ENCODE measurements around the gene KCNK2. TPM values are rescaled to one million over a fixed set of nuclear protein-coding genes. Genes with fewer than 3 reads are reported as not detected.

Gene KCNK2
- total and polyA plus RNA-seq, 10 of the 15 experiments (the other 5 are each of a cell fraction or from before 2014, with no cell fraction given), result 0.04 to 0.13 (median 0.08) TPM; not detected in 4

GRCh38 chr1:215084621-215085020, 2.1 kb downstream of the KCNK2 start:
- Histone ChIP-seq H3K9me3 (replicated peaks; ENCODE audit: control insufficient read depth, insufficient read depth, low read length) (no peaks in the 10 kb centered on the region), H3K79me2 (ENCODE audit: control insufficient read depth, insufficient read depth, low read length) (no peaks in the 10 kb centered on the region), H3K36me3 (ENCODE audit: control insufficient read depth in 2 of 2, insufficient read depth in 2 of 2, low read length in 1 of 2) (no peaks in the 10 kb centered on the region), H2AFZ (ENCODE audit: control insufficient read depth, low read depth, low read length) (no peak overlapping the region), H3K27me3 (replicated peaks in 1 of 2; ENCODE audit: control insufficient read depth in 2 of 2, insufficient read depth in 2 of 2, low read length in 1 of 2) (peaks cover 6 to 7% of the 10 kb centered on the region in 2 experiments; a peak in 3 of 4 replicates), H3K4me1 (ENCODE audit: control insufficient read depth, insufficient read depth, low read length) (no peaks in the 10 kb centered on the region), H4K20me1 (ENCODE audit: control insufficient read depth, insufficient read depth) (no peaks in the 10 kb centered on the region), H3K9ac (ENCODE audit: control insufficient read depth, insufficient read depth, low read length) (no peak overlapping the region), H3K4me2 (ENCODE audit: control insufficient read depth, insufficient read depth) (no peak overlapping the region), H3K27ac (ENCODE audit: control insufficient read depth, insufficient read depth) (no peak overlapping the region), H3K4me3 (no peak overlapping the region)
- BruUV-seq (replicated peaks), result no TSS peak
- FAIRE-seq (no peak), ATAC-seq (no peak), DNase-seq (ENCODE audit: low read depth, low spot score) (no peak)
- ChIA-PET RAD21 (ENCODE audit: unreplicated experiment) (no interaction called here), CTCF (no interaction called here), POLR2A (no interaction called here), SMC1A (ENCODE audit: uncharacterized antibody, unreplicated experiment) (no interaction called here)
- intact Hi-C loops (cut with micrococcal nuclease; ENCODE audit: unreplicated experiment) (no loop called here), in situ Hi-C loops (cut with MboI) (no loop called here)
- TF ChIP-seq ZNF622 (IDR thresholded peaks at IDR 0.05) (no peak), IRF4 (IDR thresholded peaks at IDR 0.05; ENCODE audit: low read depth, low read length) (no peak), WRNIP1 (IDR thresholded peaks at IDR 0.05; ENCODE audit: borderline replicate concordance, low read depth, low read length) (no peak), NFIC (IDR thresholded peaks at IDR 0.05; ENCODE audit: low read depth, low read length) (no peak), BCL11A (IDR thresholded peaks at IDR 0.05; ENCODE audit: low read depth, low read length) (no peak), TCF7 (IDR thresholded peaks at IDR 0.05; ENCODE audit: borderline replicate concordance) (no peak), USF1 (IDR thresholded peaks at IDR 0.05; ENCODE audit: borderline replicate concordance, extremely low read length, insufficient read depth, low read depth, low read length) (no peak), SRF (IDR thresholded peaks at IDR 0.05; ENCODE audit: low read depth in 2 of 2, low read length in 2 of 2) (no peak), RELA (IDR thresholded peaks at IDR 0.05; ENCODE audit: borderline replicate concordance, partially characterized antibody) (no peak), NFXL1 (IDR thresholded peaks at IDR 0.05; ENCODE audit: borderline replicate concordance) (no peak), IKZF1 (conservative IDR thresholded peaks at IDR 0.05) (no peak), HCFC1 (IDR thresholded peaks at IDR 0.05; ENCODE audit: low read length) (no peak), YBX1 (IDR thresholded peaks at IDR 0.05) (no peak), MYB (IDR thresholded peaks at IDR 0.05; ENCODE audit: borderline replicate concordance, low read depth, low read length) (no peak)

Measured in GM12878 (cell line).